Measurements from ENCODE around the gene ERN1.
"Not testable (repeated sequence)": the region's sequence is repeated elsewhere in the genome, so short reads cannot be mapped to it uniquely, and the experiment has no call there.

Gene ERN1

DNA sequence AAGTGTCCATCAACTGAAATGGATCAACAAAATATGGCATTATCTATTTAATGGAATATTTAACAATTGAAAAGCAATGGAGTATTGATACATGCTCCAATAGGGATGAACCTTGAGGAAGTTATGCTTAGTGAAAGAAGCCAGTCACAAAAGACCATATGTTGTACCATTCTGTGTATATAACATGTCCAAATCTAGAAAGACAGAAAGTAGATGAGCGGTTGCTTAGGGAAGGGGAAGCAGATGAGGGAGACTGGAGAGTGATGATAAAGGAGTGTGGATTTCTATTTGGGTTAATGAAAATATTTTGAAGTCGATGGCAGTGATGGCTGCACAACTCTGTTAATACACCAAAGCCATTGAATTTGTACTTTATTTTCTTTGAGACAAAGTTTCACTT is 8.5 kb upstream of the ERN1 start:
- no peak for DNase-seq (ENCODE audit: low read depth in 2 of 2)

DNA sequence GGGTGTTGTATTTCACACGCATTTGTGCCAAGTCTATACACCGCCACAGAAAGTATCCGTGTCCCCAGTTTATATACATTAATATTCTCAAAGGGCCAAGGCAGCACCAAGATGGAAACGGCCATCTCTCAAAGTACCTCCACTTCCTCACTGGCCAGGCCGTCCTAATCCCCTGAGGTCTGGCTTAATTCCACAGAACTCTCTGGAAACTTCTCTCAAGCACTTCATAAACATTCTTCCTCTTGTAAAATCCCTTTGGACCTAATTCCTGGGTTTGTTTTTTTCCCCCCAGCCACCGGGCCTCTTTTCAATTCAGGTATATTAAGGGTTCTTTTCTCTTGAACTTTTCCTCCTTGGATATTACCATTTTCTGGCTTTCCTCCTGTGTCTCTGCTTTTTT is 5.1 kb upstream of the ERN1 start:
- no peak for DNase-seq (ENCODE audit: low read depth in 2 of 2)

DNA sequence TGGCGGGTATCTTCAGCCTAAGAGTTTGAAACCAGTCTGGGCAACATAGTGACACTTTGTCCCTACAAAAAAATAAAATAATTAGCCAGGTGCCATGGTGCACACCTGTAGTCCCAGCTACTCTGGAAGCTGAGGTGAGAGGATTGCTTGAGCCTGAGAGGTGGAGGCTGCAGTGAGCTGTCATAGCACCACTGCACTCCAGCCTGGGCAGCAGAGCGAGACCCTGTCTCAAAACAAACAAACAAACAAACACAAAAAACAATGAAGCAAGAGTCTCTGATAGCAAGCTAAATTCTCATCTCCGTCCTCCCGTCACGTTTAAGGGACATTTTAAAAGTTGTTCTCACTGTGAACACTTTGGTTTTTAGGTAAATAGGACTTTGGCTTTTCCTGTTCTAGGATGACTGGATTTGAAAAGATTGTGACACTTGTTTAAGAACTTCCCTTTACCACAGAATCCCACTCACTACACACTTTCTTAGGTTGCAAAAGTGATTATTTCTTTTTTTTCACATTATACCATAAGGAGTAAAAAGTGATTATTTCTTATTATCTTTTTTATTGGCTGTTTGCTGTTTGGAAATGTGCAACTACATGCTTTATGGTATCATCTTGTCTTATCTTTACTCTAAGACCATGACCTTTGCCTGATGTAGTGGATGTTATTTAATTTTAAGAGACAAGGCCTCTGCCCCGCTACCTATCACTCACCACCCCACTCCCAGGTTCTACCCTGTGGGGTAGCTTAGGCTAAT is 4.4 kb upstream of the ERN1 start:
- no peak for DNase-seq (ENCODE audit: low read depth in 2 of 2)

DNA sequence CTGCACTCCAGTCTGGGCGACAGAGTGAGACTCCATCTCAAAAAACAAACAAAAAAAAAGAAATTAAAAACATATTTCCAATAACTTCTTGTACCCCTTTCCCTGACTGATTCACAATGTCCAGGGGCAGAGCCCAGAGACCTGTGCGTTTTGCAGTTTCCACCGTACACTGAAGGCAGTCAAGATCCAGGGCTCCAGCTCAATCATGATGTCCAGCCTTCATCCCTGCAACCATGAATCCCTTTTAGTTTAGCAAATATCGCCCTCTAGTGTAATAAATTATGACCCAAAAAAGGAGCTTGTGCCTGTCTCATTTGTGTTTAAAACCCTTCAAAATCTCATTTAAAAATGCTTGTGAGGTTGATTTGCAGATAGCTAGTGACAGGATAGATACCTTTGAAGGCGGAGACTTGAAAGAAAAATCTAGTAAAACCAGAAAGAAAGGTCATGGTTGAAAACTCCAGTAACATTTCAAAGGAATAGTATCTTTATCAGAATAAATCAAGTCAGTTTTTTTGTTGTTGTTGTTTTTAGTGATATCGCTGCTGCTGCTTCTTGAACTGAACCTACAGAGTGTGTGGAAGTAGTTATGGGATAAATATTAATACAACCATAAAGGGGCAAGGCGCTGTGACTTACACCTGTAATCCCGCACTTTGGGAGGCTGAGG is 3.7 kb upstream of the ERN1 start:
- no peak for DNase-seq (ENCODE audit: low read depth in 2 of 2)

DNA sequence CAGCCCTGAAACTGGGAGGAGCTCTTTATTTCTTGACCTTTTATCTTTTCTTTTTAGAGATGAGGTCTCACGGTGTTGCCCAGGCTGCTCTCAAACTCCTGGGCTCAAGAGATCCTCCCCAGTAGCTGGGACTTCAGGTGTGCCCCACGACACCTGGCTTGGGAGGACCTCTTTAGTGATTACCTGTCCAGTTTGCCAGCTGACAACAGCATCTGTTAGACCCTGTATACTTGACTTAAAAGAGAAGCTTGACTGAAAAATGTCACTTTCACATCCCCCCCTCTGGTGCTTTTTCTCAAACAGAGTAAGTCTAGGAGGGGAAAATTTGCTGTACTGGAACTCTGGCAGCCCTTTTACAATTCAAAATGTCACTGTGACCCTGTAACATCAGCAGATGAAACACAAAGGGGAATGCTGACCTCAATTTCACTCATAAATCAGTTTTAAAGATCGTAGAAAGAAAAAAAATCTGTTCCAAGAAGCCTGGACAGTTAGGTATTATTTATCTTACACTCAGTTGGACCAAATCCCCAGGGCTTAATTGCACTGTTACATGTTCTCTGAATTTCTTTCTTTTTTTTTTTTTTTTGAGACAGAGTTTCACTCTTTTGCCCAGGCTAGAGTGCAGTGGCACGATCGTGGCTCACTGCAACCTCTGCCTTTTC is 1.8 kb upstream of the ERN1 start:
- no peak for DNase-seq (ENCODE audit: low read depth in 2 of 2)

DNA sequence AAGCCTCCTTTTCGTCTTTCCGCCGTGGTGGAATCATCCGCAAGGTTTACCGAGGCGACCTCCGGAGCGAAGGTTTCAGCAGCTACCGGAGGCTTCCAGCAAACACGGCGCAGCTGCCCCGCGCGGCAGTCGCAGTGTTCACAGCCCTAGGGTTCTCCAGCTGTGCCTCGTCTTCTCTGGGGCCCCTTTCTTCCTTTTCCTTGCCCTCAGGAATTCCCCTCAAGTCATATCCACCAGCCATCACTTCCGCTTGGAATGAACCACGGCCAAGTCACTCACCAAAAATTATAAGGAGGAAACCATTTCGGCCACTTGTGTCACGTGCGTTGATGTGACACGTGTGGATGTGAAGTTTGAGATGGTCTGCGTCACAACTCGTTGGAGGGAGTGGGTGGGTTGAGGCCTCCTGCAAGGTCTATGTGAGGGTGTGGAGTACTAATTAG is 636 bp upstream of the ERN1 start:
- DNase-seq (ENCODE audit: low read depth in 2 of 2) = peak in 1 of 2 donors; percentile 34

DNA sequence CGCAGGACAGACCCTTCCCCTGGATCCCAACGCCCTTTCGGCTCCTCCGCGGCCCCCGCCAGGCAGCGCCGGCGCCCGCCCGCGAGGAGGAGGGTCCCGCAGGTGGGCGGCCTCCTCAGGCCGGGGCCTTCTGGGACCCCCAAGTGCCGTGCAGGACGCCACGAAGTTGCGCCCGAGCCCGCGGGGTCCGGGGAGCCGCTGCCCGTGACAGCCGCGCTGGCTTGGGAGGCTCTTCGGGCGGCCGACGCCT is 504 bp downstream of the ERN1 start:
- no peak for DNase-seq (ENCODE audit: low read depth in 2 of 2)

DNA sequence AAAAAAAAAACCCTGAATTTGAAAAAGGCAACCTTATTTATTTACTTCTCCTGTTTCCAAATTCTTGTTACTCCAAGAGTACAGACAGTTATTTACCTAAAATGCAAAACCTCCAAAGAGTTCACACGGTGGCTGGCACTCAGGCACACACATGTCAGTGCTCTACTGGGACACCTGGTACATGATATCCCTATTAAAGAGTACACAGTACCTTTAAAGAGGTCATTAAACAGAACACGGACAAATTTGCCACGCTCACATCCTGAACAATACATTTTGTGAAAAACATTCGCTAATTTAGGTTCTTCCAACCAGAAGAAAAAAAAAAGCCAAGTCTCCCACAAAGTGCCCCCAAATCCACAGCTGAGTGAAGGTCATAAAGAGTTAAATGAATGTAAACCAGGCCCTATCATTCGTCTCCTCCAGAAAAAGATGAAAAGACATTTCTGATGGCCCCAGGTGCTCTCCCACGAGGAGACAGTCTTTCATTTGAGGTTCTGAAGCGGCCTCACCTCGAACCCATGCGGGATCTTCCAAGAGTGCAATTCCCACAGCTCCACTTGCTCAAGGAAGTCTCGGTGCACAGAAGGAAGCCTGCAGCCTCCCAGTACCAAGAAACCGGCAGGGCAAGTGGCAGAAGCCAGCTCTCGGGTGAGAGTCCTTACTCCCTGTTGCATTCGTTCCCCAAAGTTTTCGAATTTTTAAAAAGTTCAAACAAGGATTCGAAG is 993 bp downstream of the ERN1 start:
- DNase-seq (ENCODE audit: low read depth in 2 of 2) = no peak

DNA sequence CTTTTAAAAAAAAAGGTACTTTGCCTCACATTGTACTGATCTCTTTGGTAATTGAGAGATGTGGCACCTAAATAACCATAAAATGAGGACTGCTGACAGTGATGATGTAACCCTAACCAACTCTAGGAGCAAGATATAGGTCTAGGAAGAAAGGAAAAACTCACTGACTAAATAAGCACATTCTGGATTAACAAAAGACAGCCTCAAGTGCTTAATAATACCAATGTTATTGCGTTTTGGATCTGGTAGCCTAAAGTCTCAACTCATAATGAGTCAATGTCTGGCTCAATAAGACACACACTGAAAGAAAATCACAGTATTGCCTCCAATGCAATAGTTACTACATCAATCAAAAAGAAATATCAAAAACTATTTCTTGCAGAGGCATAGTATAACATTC is 3.0 kb downstream of the ERN1 start:
- DNase-seq (ENCODE audit: low read depth in 2 of 2) = no peak

DNA sequence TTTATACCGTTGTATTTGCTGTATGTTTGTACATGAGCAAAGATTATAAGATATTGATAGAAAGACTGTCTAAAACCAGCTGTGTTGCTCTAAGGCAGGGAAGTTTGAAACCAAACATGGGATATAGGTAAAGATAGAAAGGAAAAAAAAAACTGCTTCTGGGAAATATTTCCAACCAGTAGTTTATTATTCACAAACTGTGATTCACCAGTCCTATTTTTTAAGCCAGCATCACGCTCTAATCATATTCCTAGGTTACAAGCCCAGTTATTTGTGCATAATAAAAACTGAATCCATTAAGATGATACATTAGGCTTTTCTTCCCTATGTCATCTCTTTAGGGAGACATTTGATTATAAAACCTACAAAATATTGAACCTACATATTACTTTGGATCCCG is 4.0 kb downstream of the ERN1 start:
- no peak for DNase-seq (ENCODE audit: low read depth in 2 of 2)

DNA sequence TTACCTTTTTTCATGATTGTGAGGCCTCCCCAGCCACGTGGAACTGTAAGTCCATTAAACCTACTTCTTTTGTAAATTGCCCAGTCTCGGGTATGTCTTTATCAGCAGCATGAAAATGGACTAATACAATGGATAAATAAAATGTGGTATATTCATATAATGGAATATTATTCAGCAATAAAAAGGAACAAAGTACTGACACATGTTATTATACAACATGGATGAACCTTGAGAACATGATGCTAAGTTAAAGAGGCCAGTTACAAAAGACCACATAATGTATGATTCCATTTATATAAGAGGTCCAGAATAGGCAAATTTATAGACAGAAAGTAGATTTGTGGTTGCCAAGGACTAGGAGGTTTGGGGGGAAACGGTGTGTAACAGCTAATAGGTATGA is 5.3 kb downstream of the ERN1 start:
- DNase-seq (ENCODE audit: low read depth in 2 of 2) = no peak

DNA sequence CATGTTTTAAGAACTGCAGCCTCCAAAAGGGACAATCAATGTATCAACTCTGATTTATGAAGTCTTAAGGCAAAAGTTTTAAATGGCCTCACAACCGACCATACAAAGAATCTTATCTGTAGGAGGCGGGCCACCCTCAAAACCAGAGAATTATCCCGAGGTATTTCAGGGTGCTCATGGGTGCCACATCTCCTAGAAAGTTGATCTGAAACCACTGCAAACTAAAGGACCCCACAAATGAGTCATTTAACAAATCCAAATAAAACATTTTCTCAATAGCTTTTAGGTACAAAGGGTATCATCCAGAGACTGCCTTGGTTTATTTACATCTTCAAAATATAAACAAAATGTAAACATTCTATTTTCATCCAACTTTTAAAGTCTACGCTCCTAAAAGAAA is 6.8 kb downstream of the ERN1 start:
- DNase-seq (ENCODE audit: low read depth in 2 of 2) = no peak

DNA sequence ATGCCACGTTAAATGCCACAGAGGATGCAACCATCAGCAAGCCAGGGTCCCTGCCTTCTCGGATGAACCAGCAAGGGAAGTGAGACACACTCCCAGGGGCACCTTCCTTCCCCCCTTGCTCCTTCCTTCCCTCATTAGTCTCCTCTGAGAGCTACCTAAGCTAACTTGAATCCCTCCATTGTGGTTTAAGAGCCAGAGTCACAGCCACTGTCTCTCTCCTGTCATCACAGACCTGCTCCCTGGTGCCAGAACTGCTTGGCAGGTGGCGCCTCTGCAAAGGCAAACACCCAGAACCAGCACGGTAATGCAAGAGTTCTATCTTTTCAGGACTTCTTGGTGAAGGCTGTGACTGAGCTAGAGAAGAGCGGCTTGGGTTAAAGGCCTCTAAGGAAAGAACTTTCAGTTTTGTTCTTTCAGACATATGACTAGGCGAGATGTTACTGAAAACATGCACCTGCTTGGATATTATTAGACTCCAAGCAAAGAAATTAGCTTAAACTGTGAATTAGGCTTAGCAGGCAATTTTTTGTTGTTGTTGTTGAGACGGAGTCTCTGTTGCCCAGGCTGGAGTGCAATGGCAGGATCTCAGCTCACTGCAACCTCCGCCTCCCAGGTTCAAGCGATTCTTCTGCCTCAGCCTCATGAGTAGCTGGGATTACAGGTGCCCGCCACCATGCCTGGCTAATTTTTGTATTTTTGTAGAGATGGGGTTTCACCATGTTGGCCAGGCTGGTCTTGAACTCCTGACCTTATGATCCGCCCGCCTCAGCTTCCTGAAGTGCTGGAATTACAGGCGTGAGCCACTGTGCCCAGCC is 8.8 kb downstream of the ERN1 start:
- not testable (repeated sequence) for DNase-seq (ENCODE audit: low read depth in 2 of 2)

DNA sequence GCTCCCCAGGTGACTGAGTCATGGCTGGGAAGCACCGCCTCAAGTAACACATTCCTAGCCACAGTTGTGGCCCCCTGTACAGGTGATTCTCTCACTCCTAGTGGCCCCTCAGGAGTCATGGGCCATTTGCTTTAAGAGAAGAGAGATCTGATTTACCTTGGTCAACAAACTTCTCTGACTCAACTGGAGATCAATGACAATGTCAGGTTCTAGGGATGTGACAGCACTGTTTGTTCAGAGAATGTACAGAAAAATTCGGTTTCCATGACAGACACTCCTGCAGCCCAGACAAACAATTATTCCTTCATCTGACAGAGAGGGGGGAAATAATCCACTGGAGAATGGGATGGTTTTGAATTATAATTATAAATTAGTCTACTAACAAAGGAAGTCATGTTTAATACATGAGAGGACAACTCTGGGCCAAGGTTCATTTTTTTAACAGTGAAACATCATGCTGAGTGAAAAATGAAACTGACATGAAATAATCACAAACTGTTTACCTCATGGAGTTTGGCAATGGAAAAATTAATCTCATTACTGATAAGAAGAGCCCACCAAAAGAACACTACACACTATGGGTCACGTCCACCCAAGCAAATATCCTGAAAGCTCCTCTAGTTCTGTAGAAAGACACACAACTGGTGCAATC is 9.7 kb downstream of the ERN1 start:
- no peak for DNase-seq (ENCODE audit: low read depth in 2 of 2)

DNA sequence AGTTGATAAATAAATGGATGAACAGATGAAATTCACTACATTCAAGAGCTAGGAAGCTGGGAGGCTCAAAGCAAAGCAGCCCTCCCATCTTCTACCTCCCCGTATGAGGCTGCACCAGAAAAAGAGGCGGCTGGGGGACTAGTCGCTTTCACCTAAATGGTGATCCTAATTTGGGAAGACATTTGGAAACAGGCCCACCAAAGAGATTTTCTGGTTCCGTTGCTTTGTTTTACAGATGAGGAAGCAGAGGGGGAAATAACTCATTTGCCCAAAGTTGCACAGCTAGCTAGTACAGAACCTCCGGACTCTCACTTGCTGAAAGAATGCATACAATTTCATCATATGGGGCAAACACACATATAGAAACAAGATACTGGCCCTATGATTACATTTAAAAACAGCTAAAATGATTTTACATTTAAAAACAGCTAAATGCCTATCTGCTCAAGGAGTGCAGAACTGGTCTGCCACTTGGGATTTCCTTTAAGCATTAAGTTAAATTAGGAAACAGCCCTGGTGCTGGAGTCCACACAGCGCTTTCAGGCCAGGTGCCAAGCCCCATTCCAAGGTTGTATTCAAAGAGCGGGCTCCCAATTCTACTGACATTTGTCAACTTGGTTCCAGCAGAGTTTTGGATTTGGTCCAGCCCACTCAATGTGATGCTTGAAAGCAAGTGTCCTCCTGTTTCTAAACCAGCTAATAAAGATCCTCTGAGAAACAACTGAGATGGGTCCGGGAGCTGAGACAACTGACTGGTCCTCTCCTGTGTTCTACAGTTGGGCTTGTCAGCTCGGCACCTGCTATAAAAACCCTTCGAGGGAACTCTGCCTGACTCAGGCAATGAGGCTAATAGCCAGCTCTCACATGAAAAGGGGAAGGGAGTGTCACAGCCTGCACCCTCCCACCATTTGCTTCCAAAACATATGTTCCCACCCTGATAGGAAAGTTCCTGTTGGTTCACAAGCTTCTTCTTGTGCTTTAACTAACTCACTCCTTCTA is 11.7 kb downstream of the ERN1 start:
- DNase-seq (ENCODE audit: low read depth in 2 of 2) = no peak

DNA sequence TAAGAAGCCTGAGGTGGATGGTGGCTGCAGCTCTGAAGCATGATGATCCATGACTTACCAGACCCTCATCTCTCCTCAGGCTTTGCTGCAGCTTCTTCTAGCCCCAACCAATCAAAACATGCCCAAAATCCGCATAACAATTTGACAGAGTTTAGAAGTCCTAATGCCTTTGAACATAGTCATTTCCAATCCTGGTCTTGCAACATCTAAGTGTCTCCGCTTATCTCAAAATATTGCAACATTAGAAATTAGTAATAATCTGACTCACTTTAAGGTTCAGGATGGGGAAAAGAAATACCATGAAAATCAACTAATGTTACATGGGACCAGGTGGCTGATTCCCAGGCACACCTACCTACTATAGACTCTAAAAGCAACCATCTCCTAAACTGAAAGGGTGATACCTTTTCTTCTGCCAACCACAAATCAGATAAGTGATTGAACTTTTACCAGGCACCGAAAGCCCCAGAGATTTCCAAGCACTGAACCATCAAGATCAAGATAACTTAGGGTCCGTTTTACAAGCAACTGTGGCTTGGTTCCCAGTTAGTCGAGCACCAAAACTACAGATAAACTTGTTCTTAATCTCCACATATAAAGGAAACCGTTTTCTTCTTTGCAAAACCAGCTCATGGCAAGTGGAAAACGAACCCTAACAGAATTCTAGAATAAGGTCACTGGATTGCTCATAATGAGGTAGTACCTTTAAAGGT is 14.0 kb downstream of the ERN1 start:
- DNase-seq (ENCODE audit: low read depth in 2 of 2) = no peak

DNA sequence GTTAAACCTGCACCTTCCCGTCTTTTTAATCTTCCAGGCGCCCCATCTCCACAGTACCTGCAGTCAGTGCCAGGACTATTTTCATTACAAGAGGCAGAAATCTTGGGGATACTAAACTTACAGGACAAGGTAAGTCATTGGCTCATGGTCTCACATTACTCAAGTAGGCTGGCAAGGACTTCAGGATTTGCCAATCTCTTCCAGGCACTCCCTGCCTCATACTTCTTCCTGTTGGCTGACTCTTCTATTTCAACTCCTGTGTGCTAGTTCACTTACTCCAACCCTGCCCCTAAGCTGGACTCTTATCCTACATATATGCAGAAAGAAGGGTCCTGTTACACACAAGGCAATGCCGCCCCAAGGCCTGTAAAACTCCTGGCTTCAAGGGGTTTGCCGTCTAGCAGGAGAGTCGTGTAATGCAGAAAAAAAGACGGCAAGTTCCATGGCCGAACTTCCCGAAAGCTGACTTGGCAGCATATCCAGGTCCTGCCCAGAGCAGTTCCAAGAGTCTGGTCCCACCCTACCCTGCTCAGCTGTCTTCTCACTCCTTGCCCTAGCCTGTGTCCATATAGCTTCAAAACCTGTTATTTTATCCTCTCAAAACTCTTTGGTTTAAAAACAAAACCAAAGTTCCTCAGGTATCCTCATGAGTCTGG is 14.8 kb downstream of the ERN1 start:
- no peak for DNase-seq (ENCODE audit: low read depth in 2 of 2)

DNA sequence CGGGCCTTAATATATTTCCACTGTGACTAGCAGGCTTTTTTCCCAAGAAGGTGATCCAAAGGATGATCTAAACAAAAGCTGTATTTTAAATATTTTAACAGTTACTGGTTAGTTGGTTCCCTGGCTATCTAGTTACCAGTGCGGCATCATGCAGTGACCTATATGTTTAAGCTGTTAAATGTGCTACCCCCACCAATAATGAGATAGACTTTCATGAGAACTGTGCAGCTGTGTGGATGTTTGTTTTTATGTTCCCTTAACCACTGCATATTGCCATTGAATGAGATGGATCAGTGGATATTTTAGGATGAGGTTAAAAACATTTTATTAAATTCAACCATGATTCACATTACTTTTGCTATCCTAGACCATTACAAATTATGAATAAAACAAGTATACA is 16.9 kb downstream of the ERN1 start:
- no peak for DNase-seq (ENCODE audit: low read depth in 2 of 2)

DNA sequence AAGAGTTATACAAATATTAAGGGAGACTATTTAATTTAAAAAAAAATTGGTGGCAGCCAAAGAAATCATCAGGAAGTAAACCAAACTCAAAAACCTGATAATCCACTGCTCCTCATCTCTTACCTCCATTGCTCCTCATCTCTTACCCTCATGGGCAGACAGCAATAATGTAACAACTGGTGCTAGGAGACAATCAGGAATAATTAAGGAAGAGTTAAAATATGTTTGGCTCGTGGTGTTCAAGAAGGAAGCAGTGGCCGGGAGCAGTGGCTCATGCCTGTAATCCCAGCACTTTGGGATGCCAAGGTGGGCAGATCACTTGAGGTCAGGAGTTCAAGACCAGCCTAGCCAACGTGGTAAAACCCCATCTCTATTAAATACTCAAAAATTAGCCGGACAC is 18.1 kb downstream of the ERN1 start:
- DNase-seq (ENCODE audit: low read depth in 2 of 2) = no peak
